Fibroblast of peridontal ligament (primary cell): ENCODE results near the gene SLC36A1.
"Not testable (repeated sequence)": the region's sequence is repeated elsewhere in the genome, so short reads cannot be mapped to it uniquely, and the experiment has no call there.

Experiments
- DNase-seq: peaks from one replicate; pipeline ENCODE4 v3.0.0-alpha.2; 2010; ENCODE audit errors: extremely low read depth

SLC36A1 gene

GRCh38 chr5:151447174-151448037 lies at the start of gene SLC36A1:
Gene SLC36A1, plus strand, starts transcription at chr5:151447603. Its CDS starts 11,190 bp downstream, at chr5:151458793.
- peak; percentile 87 for DNase-seq

- DNase-seq = no peak
Observed at GRCh38 chr5:151405334-151406160, 41.9 kb upstream of the SLC36A1 start.

GRCh38 chr5:151406322-151406947 lies 41.0 kb upstream of the SLC36A1 start:
- DNase-seq = no peak

- DNase-seq = no peak
Observed at GRCh38 chr5:151408591-151409230, 38.7 kb upstream of the SLC36A1 start.

- DNase-seq = no peak
Observed at GRCh38 chr5:151413800-151414199, 33.6 kb upstream of the SLC36A1 start.

GRCh38 chr5:151414536-151414935 lies 32.9 kb upstream of the SLC36A1 start:
- DNase-seq = no peak

- DNase-seq = no peak
Observed at GRCh38 chr5:151417712-151418111, 29.7 kb upstream of the SLC36A1 start.

- DNase-seq = no peak
Observed at GRCh38 chr5:151420127-151420526, 27.3 kb upstream of the SLC36A1 start.

- no peak for DNase-seq
Observed at GRCh38 chr5:151424892-151425523, 22.4 kb upstream of the SLC36A1 start.

GRCh38 chr5:151426347-151426746 lies 21.1 kb upstream of the SLC36A1 start:
- not testable (repeated sequence) for DNase-seq

- no peak for DNase-seq
Observed at GRCh38 chr5:151427258-151427657, 20.1 kb upstream of the SLC36A1 start.

GRCh38 chr5:151430731-151431130 lies 16.7 kb upstream of the SLC36A1 start:
- DNase-seq = no peak

GRCh38 chr5:151431666-151432065 lies 15.7 kb upstream of the SLC36A1 start:
- DNase-seq = no peak

- DNase-seq = no peak
Observed at GRCh38 chr5:151432210-151432609, 15.2 kb upstream of the SLC36A1 start.

- DNase-seq = no peak
Observed at GRCh38 chr5:151434570-151435237, 12.7 kb upstream of the SLC36A1 start.

GRCh38 chr5:151448038-151448985 lies 909 bp downstream of the SLC36A1 start:
- DNase-seq = peak; percentile 11

GRCh38 chr5:151449297-151449696 lies 1.9 kb downstream of the SLC36A1 start:
- DNase-seq = peak; percentile 3

GRCh38 chr5:151449839-151450238 lies 2.4 kb downstream of the SLC36A1 start:
- no peak for DNase-seq

GRCh38 chr5:151450605-151451004 lies 3.2 kb downstream of the SLC36A1 start:
- no peak for DNase-seq
